Keratinocyte (primary cell): ENCODE data around the gene R3HDM4. TPM values are rescaled to one million over a fixed set of nuclear protein-coding genes. Genes with fewer than 3 reads are reported as not detected.

ENCODE experiments used
- DNase-seq: peaks from one replicate; pipeline ENCODE4 v3.0.0-alpha.2; 2011; ENCODE audit warnings: low read depth, missing footprints, low spot score
- FAIRE-seq: peaks from 2 replicates; lab custom pipeline; 2011; peaks lifted over from hg19 to GRCh38; lab: Jason Lieb, UNC
- H2AFZ ChIP-seq: 2 replicates; pipeline ENCODE4 v1.6.0; 2012; ENCODE audit warnings: low read length, control low read depth, inconsistent platforms; ENCODE audit not compliant: control insufficient read depth
- H3K27ac ChIP-seq: 2 replicates; pipeline ENCODE4 v1.5.1; 2011; ENCODE audit warnings: low read length; ENCODE audit not compliant: control insufficient read depth, insufficient read depth
- H3K27me3 ChIP-seq: 3 replicates; pipeline ENCODE4 v1.6.0; 2011; ENCODE audit warnings: low read length; ENCODE audit not compliant: control insufficient read depth, insufficient read depth; ENCODE audit errors: extremely low read depth
- H3K36me3 ChIP-seq, 2 experiments: 2 replicates in 1 of 2; 3 replicates in 1 of 2; pipeline ENCODE4 v1.5.1; 2011; ENCODE audit warnings: low read length in 2 of 2, mild to moderate bottlenecking in 1 of 2; ENCODE audit not compliant: control insufficient read depth in 2 of 2, insufficient read depth in 2 of 2; ENCODE audit errors: extremely low read depth in 1 of 2
- H3K4me1 ChIP-seq: 3 replicates; pipeline ENCODE4 v1.5.1; 2011; ENCODE audit warnings: low read length; ENCODE audit not compliant: control insufficient read depth, insufficient read depth; ENCODE audit errors: extremely low read depth
- H3K4me2 ChIP-seq: 3 replicates; pipeline ENCODE4 v1.6.0; 2011; ENCODE audit warnings: low read depth, low read length; ENCODE audit not compliant: control insufficient read depth, insufficient read depth; ENCODE audit errors: extremely low read depth
- H3K4me3 ChIP-seq, 3 experiments: fragments of 200-600 bp in 1 of 3; sonication (generic) in 1 of 3; 2 replicates in 2 of 3; 3 replicates in 1 of 3; pipeline ENCODE4 v1.5.1; 2011 to 2016; ENCODE audit warnings: low read length in 3 of 3, mild to moderate bottlenecking in 3 of 3, control low read depth in 2 of 3, inconsistent platforms in 1 of 3, low read depth in 1 of 3, mixed read lengths in 1 of 3, mixed run types in 1 of 3, moderate library complexity in 1 of 3; ENCODE audit not compliant: control insufficient read depth in 2 of 3, insufficient read depth in 2 of 3; ENCODE audit errors: extremely low read depth in 1 of 3
- H3K79me2 ChIP-seq: 2 replicates; pipeline ENCODE4 v1.6.0; 2012; ENCODE audit warnings: low read length; ENCODE audit not compliant: control insufficient read depth, insufficient read depth
- H3K9ac ChIP-seq: 3 replicates; pipeline ENCODE4 v1.6.0; 2011; ENCODE audit warnings: low read length; ENCODE audit not compliant: control insufficient read depth, insufficient read depth; ENCODE audit errors: extremely low read depth
- H3K9me1 ChIP-seq: 3 replicates; pipeline ENCODE4 v1.6.0; 2011; ENCODE audit warnings: low read length; ENCODE audit not compliant: control insufficient read depth, insufficient read depth; ENCODE audit errors: extremely low read depth
- H3K9me3 ChIP-seq: 2 replicates; pipeline ENCODE4 v1.5.1; 2012; ENCODE audit warnings: low read depth, low read length; ENCODE audit not compliant: control insufficient read depth
- H4K20me1 ChIP-seq: 3 replicates; pipeline ENCODE4 v1.6.0; 2011; ENCODE audit warnings: low read length; ENCODE audit not compliant: control insufficient read depth, insufficient read depth; ENCODE audit errors: extremely low read depth
- CTCF ChIP-seq, 3 experiments: IDR thresholded peaks in 1 of 3; conservative IDR thresholded peaks in 1 of 3; optimal IDR thresholded peaks in 1 of 3; 2 replicates in 2 of 3; 3 replicates in 1 of 3; pipeline versions ENCODE3 to v1.5.1; 2011; ENCODE audit warnings: low read length in 3 of 3, mild to moderate bottlenecking in 3 of 3, moderate library complexity in 2 of 3, control low read depth in 1 of 3, inconsistent platforms in 1 of 3; ENCODE audit not compliant: insufficient read depth in 2 of 3; ENCODE audit errors: extremely low read depth in 1 of 3
- EZH2 ChIP-seq: IDR thresholded peaks from one replicate; pipeline ENCODE4 v1.6.1; 2012; ENCODE audit warnings: inconsistent platforms, mild to moderate bottlenecking, low read length, moderate library complexity
- dilution Hi-C: fragments of 300-500 bp; cut with MboI; formaldehyde crosslinking; loops from one replicate; pipeline ENCODE4 v1.7.0; 2020; ENCODE audit warnings: low sequenced_read_pairs; ENCODE audit not compliant: extremely low pct_ligation_motif_present
- polyA plus RNA-seq, 5 experiments: library from polyadenylated mRNA; depleted of rRNA in 3 of 5; stranded (reverse) in 3 of 5; stranded (forward) in 1 of 5; unstranded in 1 of 5; fragments of >200 nt; gene quantifications; 1 replicate in 1 of 5; 2 replicates in 3 of 5; 3 replicates in 1 of 5; pipeline versions ENCODE4 v1.2.1 to v1.2.3, GENCODE V29; 2011 to 2012; ENCODE audit warnings: missing spikeins in 2 of 5, low read depth in 1 of 5, low replicate concordance in 1 of 5

R3HDM4 gene
- polyA plus RNA-seq, 1 donor (not counting 4 experiments of a cell fraction or from before 2014, with no cell fraction given), result 33.5 TPM

GRCh38 chr19:939922-940321 lies 26.9 kb upstream of the R3HDM4 start:
- peaks cover 6% of the 10 kb centered on the region for H4K20me1 ChIP-seq
- TF ChIP-seq EZH2, result no peak
- no peak for TF ChIP-seq CTCF (optimal IDR thresholded peaks at IDR 0.05 in 1 of 3, IDR thresholded peaks at IDR 0.05 in 1 of 3, conservative IDR thresholded peaks at IDR 0.05 in 1 of 3; ENCODE audit: extremely low read depth in 1 of 3, insufficient read depth in 2 of 3, low read length in 3 of 3)
- dilution Hi-C loops, result no loop called here
- H2AFZ ChIP-seq, result no peak overlapping the region
- H3K4me3 ChIP-seq, result no peak overlapping the region
- peaks cover 15% of the 10 kb centered on the region for H3K4me1 ChIP-seq
- H3K27ac ChIP-seq, result no peak overlapping the region
- FAIRE-seq (no peak), DNase-seq (no peak)
- H3K9me3 ChIP-seq, result no peaks in the 10 kb centered on the region
- no peak overlapping the region for H3K4me2 ChIP-seq
- no peaks in the 10 kb centered on the region for H3K79me2 ChIP-seq
- peaks cover 6% of the 10 kb centered on the region for H3K27me3 ChIP-seq
- no peak overlapping the region for H3K9ac ChIP-seq
- H3K9me1 ChIP-seq, result peaks cover 2% of the 10 kb centered on the region
- peaks cover 0 to 4% of the 10 kb centered on the region in 2 experiments for H3K36me3 ChIP-seq

- Histone ChIP-seq H3K36me3 (peaks cover 0 to 4% of the 10 kb centered on the region in 2 experiments), H3K27ac (no peak overlapping the region)
These were observed 26.4 kb upstream of the R3HDM4 start for GRCh38 chr19:939439-939838.

More at GRCh38 chr19:939439-939838, 26.4 kb upstream of the R3HDM4 start:
- no peak overlapping the region for H3K4me3 ChIP-seq
- TF ChIP-seq CTCF (optimal IDR thresholded peaks at IDR 0.05 in 1 of 3, IDR thresholded peaks at IDR 0.05 in 1 of 3, conservative IDR thresholded peaks at IDR 0.05 in 1 of 3; ENCODE audit: extremely low read depth in 1 of 3, insufficient read depth in 2 of 3, low read length in 3 of 3), result no peak
- no peak for TF ChIP-seq EZH2
- peaks cover 2% of the 10 kb centered on the region for H3K9me1 ChIP-seq
- no peak overlapping the region for H3K4me2 ChIP-seq
- H3K4me1 ChIP-seq, result peaks cover 15% of the 10 kb centered on the region
- peaks cover 6% of the 10 kb centered on the region for H4K20me1 ChIP-seq
- no peaks in the 10 kb centered on the region for H3K79me2 ChIP-seq
- H2AFZ ChIP-seq, result no peak overlapping the region
- H3K9ac ChIP-seq, result no peak overlapping the region
- peaks cover 3% of the 10 kb centered on the region for H3K27me3 ChIP-seq
- FAIRE-seq (no peak), DNase-seq (no peak)
- no peaks in the 10 kb centered on the region for H3K9me3 ChIP-seq
- dilution Hi-C loops, result no loop called here
